Activated CD4-positive, alpha-beta T cell treated with anti-CD3 and anti-CD28 coated beads, Interleukin-2, amount 50 U/mL, for 16 hours (primary cell): ENCODE results near the gene FIS1.
"Not testable (repeated sequence)": the region's sequence is repeated elsewhere in the genome, so short reads cannot be mapped to it uniquely, and the experiment has no call there.

Source experiments
- DNase-seq: peaks from one replicate; pipeline ENCODE4 v3.0.0-alpha.2; 2020

Gene FIS1

GRCh38 chr7:101201695-101202602 lies 42.9 kb downstream of the FIS1 start:
- no peak for DNase-seq

GRCh38 chr7:101200862-101201599 lies 43.9 kb downstream of the FIS1 start, which contains the start of gene MOGAT3:
TSS of gene MOGAT3 (minus strand) at chr7:101201036. CDS start at chr7:101200854, 182 bp downstream.
- DNase-seq, result no peak

- no peak for DNase-seq
Observed at GRCh38 chr7:101200504-101200861, 44.4 kb downstream of the FIS1 start.

GRCh38 chr7:101199522-101199921 lies 45.4 kb downstream of the FIS1 start:
- DNase-seq, result not testable (repeated sequence)

GRCh38 chr7:101198476-101198875 lies 46.4 kb downstream of the FIS1 start:
- DNase-seq, result no peak

DNA sequence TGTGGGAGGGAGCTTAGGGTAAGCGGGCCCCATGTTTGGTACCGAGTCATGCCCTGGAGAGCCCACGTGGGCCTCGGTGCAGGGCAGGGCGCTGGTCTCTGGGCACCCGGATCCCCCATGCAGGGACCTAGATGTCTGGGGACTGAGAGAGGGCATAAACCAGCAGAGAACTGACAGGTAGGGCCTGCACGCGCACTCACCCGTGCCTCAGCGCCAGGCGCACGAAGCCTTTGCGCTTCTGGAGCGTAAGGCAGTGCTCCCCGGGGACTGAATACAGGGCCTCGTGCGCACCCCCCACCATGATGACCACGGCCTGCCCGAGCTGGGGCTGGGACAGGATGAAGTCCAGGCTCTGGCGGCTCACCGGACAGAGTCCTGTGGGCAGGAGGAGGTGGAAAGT lies 46.9 kb downstream of the FIS1 start:
- no peak for DNase-seq

GRCh38 chr7:101195884-101196283 lies 49.0 kb downstream of the FIS1 start:
- DNase-seq, result no peak
